NCI-H82 (cell line): ENCODE data around the gene EFNA2.
A peak's percentile ranks its signal among the peaks of the same experiment; 100 is the strongest.

Experiments used
- DNase-seq: peaks from one replicate; lab custom pipeline; 2025; lab: John Stamatoyannopoulos, UW

EFNA2 gene

GRCh38 chr19:1272423-1273262 is 13.0 kb upstream of the EFNA2 start:
- DNase-seq = no peak

- DNase-seq = peak; percentile 39
Observed at GRCh38 chr19:1273263-1274041, 12.2 kb upstream of the EFNA2 start.

GRCh38 chr19:1274081-1274851 is 11.4 kb upstream of the EFNA2 start:
- DNase-seq = peak; percentile 44

GRCh38 chr19:1274852-1275259 is 10.8 kb upstream of the EFNA2 start:
- peak; percentile 57 for DNase-seq

GRCh38 chr19:1275260-1275975 is 10.3 kb upstream of the EFNA2 start, which contains the start of gene FAM174C:
FAM174C (plus strand) TSS chr19:1275530; CDS start chr19:1275550, 20 bp downstream.
- DNase-seq = peak; percentile 97

- DNase-seq = no peak
Observed at GRCh38 chr19:1275976-1276627, 9.6 kb upstream of the EFNA2 start.

- no peak for DNase-seq
Observed at GRCh38 chr19:1276628-1277022, 9.0 kb upstream of the EFNA2 start.

- DNase-seq = no peak
Observed at GRCh38 chr19:1277061-1277460, 8.6 kb upstream of the EFNA2 start.

- no peak for DNase-seq
Observed at GRCh38 chr19:1278074-1278473, 7.6 kb upstream of the EFNA2 start.

- no peak for DNase-seq
Observed at GRCh38 chr19:1278713-1279660, 6.7 kb upstream of the EFNA2 start.

GRCh38 chr19:1279782-1280341 is 5.8 kb upstream of the EFNA2 start:
- DNase-seq = peak; percentile 84

- DNase-seq = no peak
Observed at GRCh38 chr19:1280636-1281568, 4.8 kb upstream of the EFNA2 start.

GRCh38 chr19:1281569-1282287 is 3.9 kb upstream of the EFNA2 start:
- no peak for DNase-seq

- peak; percentile 22 for DNase-seq
Observed at GRCh38 chr19:1282588-1283206, 3.0 kb upstream of the EFNA2 start.

- no peak for DNase-seq
Observed at GRCh38 chr19:1283207-1283916, 2.3 kb upstream of the EFNA2 start.

- no peak for DNase-seq
Observed at GRCh38 chr19:1283917-1284292, 1.8 kb upstream of the EFNA2 start.
